ENCODE data around the gene DNAAF1.

DNAAF1 gene

DNA sequence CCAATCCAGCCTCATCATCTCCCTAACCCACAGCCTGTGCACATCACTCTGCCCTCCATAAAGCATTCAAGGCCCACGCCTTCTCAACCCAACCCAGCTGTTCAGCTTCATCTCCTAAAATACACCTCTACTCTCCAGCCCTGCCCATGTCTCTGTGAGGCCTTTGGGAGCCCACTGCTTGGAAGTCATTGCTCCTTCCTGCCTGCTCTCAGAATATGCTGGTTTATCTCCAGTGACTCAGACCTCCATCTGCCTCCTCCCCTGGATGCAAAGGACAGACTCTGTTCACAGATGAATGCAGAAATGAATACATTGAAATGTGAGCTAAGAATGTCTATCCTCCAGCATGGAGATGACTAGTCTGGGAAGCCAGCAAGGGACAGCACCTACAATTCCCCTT lies 75.7 kb downstream of the DNAAF1 start:
- POLR2A ChIA-PET (ENCODE audit: low non-redundant PET): no interaction called here
- CTCF ChIA-PET: no interaction called here

DNA sequence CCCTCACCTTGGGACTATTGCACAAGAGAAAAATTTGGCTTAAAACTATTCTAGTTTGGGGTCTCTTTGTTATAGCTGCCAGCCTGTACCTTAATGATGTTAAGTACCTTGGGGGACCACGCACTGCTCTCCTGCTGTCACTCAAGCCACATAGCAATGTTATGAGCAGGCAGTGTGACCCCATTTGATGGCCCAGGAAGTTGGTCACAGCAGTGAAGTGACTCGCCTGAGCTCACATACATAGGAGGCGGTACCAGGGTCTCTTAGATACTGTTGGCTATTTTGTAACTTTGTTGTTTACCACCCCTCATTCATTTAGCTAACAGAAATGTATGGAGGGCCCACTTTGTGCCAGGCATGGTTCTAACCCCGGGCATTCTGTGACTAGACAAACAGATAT lies 78.3 kb downstream of the DNAAF1 start:
- ChIA-PET POLR2A (ENCODE audit: low non-redundant PET) (interaction anchor here (0.6 kb wide), 1 partner anchor 86 kb away, joined by 4 read pairs; no protein-coding TSS in a partner anchor), CTCF (no interaction called here)
- TF ChIP-seq, protein P1, sequence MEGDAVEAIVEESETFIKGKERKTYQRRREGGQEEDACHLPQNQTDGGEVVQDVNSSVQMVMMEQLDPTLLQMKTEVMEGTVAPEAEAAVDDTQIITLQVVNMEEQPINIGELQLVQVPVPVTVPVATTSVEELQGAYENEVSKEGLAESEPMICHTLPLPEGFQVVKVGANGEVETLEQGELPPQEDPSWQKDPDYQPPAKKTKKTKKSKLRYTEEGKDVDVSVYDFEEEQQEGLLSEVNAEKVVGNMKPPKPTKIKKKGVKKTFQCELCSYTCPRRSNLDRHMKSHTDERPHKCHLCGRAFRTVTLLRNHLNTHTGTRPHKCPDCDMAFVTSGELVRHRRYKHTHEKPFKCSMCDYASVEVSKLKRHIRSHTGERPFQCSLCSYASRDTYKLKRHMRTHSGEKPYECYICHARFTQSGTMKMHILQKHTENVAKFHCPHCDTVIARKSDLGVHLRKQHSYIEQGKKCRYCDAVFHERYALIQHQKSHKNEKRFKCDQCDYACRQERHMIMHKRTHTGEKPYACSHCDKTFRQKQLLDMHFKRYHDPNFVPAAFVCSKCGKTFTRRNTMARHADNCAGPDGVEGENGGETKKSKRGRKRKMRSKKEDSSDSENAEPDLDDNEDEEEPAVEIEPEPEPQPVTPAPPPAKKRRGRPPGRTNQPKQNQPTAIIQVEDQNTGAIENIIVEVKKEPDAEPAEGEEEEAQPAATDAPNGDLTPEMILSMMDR (conservative IDR thresholded peaks at IDR 0.05; ENCODE audit: low read depth): no peak
- DNase-seq (ENCODE audit: low spot score): no peak
- H3K27ac ChIP-seq: no peak overlapping the region

More for the DNA sequence above, 75.7 kb downstream of the DNAAF1 start:
- TF ChIP-seq, protein P1 (conservative IDR thresholded peaks at IDR 0.05; ENCODE audit: low read depth): no peak
- DNase-seq (ENCODE audit: low spot score): no peak
- no peak overlapping the region for H3K27ac ChIP-seq

- ChIA-PET POLR2A (ENCODE audit: low non-redundant PET) (no interaction called here), CTCF (no interaction called here)
- DNase-seq (ENCODE audit: low spot score): no peak
- no peak overlapping the region for H3K27ac ChIP-seq
- TF ChIP-seq, protein P1 (conservative IDR thresholded peaks at IDR 0.05; ENCODE audit: low read depth): no peak
Measured at GRCh38 chr16:84224554-84224953, 79.4 kb downstream of the DNAAF1 start.

DNA sequence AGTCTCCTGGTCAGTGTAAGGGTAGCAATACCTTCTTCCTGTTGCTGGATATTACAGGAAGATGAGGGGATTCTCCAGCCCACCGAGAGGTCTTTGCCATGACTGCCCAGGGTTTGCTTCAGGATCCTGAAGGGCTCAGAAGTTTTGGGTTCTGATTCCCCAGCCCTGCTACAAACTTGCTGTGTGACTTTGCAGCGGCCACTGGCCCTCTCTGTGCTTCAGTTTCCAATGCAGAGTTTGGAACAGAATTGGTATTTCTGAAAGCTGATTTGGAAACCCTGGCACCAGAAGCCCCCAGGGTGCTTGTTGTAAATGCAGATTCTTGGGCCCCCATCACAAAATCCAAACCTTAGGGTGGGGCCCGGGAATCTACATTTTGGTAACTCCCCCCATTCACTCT lies 80.0 kb downstream of the DNAAF1 start:
- TF ChIP-seq, protein P1 (conservative IDR thresholded peaks at IDR 0.05; ENCODE audit: low read depth): no peak
- POLR2A ChIA-PET (ENCODE audit: low non-redundant PET): no interaction called here
- CTCF ChIA-PET: no interaction called here
- no peak for DNase-seq (ENCODE audit: low spot score)
- H3K27ac ChIP-seq: no peak overlapping the region

GRCh38 chr16:84225571-84225970 lies 80.5 kb downstream of the DNAAF1 start:
- TF ChIP-seq, protein P1 (conservative IDR thresholded peaks at IDR 0.05; ENCODE audit: low read depth): no peak
- ChIA-PET CTCF (no interaction called here), POLR2A (ENCODE audit: low non-redundant PET) (no interaction called here)
- no peak for DNase-seq (ENCODE audit: low spot score)
- no peak overlapping the region for H3K27ac ChIP-seq

- TF ChIP-seq, protein P1 (conservative IDR thresholded peaks at IDR 0.05; ENCODE audit: low read depth): no peak
- ChIA-PET CTCF (no interaction called here), POLR2A (ENCODE audit: low non-redundant PET) (no interaction called here)
- H3K27ac ChIP-seq: no peak overlapping the region
- DNase-seq (ENCODE audit: low spot score): no peak
Measured at GRCh38 chr16:84226026-84226425, 80.9 kb downstream of the DNAAF1 start.
